HepG2 (cell line): ENCODE data around the gene GLS2. TPM values are rescaled to one million over a fixed set of nuclear protein-coding genes. Genes with fewer than 3 reads are reported as not detected.

ENCODE experiments used
- FOXC1 ChIP-seq: sonication (generic); formaldehyde crosslinking; IDR thresholded peaks from 2 replicates; pipeline ENCODE4 v1.8.0; 2022; ENCODE audit warnings: mild to moderate bottlenecking, missing genetic modification reagents, borderline replicate concordance
- NFE2L1 ChIP-seq: sonication (generic); formaldehyde crosslinking; IDR thresholded peaks from 2 replicates; pipeline ENCODE4 v1.4.0; 2020; ENCODE audit warnings: missing genetic modification reagents, mild to moderate bottlenecking, borderline replicate concordance
- ZC3H4 ChIP-seq: sonication (generic); formaldehyde crosslinking; IDR thresholded peaks from 2 replicates; pipeline ENCODE4 v1.4.0; 2020; ENCODE audit warnings: missing genetic modification reagents, borderline replicate concordance
- polyA plus RNA-seq, 8 experiments: library from polyadenylated mRNA; depleted of rRNA in 3 of 8; stranded (reverse) in 7 of 8; unstranded in 1 of 8; fragments of >200 nt; fragmentation: Illumina TruSeq in 4 of 8; extraction: Trizol in 4 of 8; gene quantifications; 2 replicates each; pipeline versions ENCODE4 v1.2.1 to v1.2.3, GENCODE V29; 2011 to 2016; ENCODE audit warnings: low read depth in 4 of 8, missing spikeins in 1 of 8, mixed read lengths in 1 of 8; ENCODE audit not compliant: insufficient read depth in 1 of 8
- total RNA-seq, 5 experiments: library from RNA; depleted of rRNA; stranded (reverse); fragments of >200 nt; fragmentation: Illumina TruSeq; extraction: Trizol; gene quantifications; 2 replicates each; pipeline ENCODE4 v1.2.3, GENCODE V29; 2016; ENCODE audit warnings: low read depth in 1 of 5
- TF ChIP-seq, protein P1 (sequence below), 2 experiments: fragments of 450-650 bp in 1 of 2; sonication (generic) in 1 of 2; formaldehyde crosslinking in 1 of 2; IDR thresholded peaks; 2 replicates each; pipeline versions ENCODE4 v1.6.1 to v1.8.0; 2016 to 2022; ENCODE audit warnings: antibody characterized with exemption in 1 of 2, mild to moderate bottlenecking in 1 of 2, missing genetic modification reagents in 1 of 2
- TF ChIP-seq, protein P2 (sequence below): sonication (generic); formaldehyde crosslinking; IDR thresholded peaks from 2 replicates; pipeline ENCODE4 v1.4.0; 2020; ENCODE audit warnings: missing genetic modification reagents, borderline replicate concordance
- TF ChIP-seq, protein P3 (sequence below): sonication (generic); formaldehyde crosslinking; IDR thresholded peaks from 2 replicates; pipeline ENCODE4 v1.4.0; 2020; ENCODE audit warnings: missing genetic modification reagents

The GLS2 gene
- total and polyA plus RNA-seq, 2 of the 13 experiments (the other 11 are each of a cell fraction or from before 2014, with no cell fraction given), result 8.6 to 12.2 TPM

DNA sequence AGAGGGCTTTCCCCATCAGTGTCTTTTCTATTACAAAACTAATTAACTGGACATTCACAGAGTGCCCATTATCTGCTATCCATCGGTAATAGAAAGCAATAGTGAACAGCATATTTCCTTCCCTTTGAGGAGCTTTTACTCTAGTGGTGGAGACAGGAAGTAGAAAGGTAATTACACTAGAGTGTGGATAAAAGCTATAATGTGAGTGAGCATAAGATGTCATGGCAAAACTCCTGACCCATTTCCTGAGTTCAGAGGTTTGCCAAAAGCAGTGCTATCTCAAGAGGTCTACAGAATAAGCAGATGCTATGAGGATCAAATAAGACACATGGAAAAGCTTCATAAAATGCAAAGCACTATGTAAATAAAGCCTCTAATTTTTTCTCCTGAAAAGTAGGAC is 62.8 kb downstream of the GLS2 start (continued):
- TF ChIP-seq, protein P1, sequence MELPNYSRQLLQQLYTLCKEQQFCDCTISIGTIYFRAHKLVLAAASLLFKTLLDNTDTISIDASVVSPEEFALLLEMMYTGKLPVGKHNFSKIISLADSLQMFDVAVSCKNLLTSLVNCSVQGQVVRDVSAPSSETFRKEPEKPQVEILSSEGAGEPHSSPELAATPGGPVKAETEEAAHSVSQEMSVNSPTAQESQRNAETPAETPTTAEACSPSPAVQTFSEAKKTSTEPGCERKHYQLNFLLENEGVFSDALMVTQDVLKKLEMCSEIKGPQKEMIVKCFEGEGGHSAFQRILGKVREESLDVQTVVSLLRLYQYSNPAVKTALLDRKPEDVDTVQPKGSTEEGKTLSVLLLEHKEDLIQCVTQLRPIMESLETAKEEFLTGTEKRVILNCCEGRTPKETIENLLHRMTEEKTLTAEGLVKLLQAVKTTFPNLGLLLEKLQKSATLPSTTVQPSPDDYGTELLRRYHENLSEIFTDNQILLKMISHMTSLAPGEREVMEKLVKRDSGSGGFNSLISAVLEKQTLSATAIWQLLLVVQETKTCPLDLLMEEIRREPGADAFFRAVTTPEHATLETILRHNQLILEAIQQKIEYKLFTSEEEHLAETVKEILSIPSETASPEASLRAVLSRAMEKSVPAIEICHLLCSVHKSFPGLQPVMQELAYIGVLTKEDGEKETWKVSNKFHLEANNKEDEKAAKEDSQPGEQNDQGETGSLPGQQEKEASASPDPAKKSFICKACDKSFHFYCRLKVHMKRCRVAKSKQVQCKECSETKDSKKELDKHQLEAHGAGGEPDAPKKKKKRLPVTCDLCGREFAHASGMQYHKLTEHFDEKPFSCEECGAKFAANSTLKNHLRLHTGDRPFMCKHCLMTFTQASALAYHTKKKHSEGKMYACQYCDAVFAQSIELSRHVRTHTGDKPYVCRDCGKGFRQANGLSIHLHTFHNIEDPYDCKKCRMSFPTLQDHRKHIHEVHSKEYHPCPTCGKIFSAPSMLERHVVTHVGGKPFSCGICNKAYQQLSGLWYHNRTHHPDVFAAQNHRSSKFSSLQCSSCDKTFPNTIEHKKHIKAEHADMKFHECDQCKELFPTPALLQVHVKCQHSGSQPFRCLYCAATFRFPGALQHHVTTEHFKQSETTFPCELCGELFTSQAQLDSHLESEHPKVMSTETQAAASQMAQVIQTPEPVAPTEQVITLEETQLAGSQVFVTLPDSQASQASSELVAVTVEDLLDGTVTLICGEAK (IDR thresholded peaks at IDR 0.05), result no peak
- TF ChIP-seq, protein P1 (CRISPR knock-in tag; IDR thresholded peaks at IDR 0.05), result no peak
- TF ChIP-seq FOXC1, result no peak
- TF ChIP-seq, protein P2, sequence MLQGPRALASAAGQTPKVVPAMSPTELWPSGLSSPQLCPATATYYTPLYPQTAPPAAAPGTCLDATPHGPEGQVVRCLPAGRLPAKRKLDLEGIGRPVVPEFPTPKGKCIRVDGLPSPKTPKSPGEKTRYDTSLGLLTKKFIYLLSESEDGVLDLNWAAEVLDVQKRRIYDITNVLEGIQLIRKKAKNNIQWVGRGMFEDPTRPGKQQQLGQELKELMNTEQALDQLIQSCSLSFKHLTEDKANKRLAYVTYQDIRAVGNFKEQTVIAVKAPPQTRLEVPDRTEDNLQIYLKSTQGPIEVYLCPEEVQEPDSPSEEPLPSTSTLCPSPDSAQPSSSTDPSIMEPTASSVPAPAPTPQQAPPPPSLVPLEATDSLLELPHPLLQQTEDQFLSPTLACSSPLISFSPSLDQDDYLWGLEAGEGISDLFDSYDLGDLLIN (CRISPR knock-in tag), result no peak
- TF ChIP-seq, protein P3, sequence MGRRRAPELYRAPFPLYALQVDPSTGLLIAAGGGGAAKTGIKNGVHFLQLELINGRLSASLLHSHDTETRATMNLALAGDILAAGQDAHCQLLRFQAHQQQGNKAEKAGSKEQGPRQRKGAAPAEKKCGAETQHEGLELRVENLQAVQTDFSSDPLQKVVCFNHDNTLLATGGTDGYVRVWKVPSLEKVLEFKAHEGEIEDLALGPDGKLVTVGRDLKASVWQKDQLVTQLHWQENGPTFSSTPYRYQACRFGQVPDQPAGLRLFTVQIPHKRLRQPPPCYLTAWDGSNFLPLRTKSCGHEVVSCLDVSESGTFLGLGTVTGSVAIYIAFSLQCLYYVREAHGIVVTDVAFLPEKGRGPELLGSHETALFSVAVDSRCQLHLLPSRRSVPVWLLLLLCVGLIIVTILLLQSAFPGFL (CRISPR knock-in tag), result no peak
- no peak for TF ChIP-seq ZC3H4 (CRISPR knock-in tag)
- no peak for TF ChIP-seq NFE2L1 (CRISPR knock-in tag)
- TF ChIP-seq, all 625 proteins: peak for 0

Other genes with a start within 250 kb of the GLS2 start
- 7.8 and 22.0 TPM in 2 replicates for gene ANKRD52, start 229.8 kb downstream of the GLS2 start, total RNA-seq (2016; rRNA removed; fragmentation: Illumina TruSeq; extraction: Trizol)
- gene ANKRD52, start 229.8 kb downstream of the GLS2 start, polyA plus RNA-seq (2011; rRNA removed), result 9.2 and 11.2 TPM in 2 replicates
- gene COQ10A, start 221.2 kb downstream of the GLS2 start, total RNA-seq (2016; rRNA removed; fragmentation: Illumina TruSeq; extraction: Trizol), result 18.6 and 21.0 TPM in 2 replicates
- 35.3 and 37.3 TPM in 2 replicates for gene COQ10A, start 221.2 kb downstream of the GLS2 start, polyA plus RNA-seq (2011; rRNA removed)
- gene CS, start 187.8 kb downstream of the GLS2 start, total RNA-seq (2016; rRNA removed; fragmentation: Illumina TruSeq; extraction: Trizol), result 175 and 243 TPM in 2 replicates
- gene CS, start 187.8 kb downstream of the GLS2 start, polyA plus RNA-seq (2011; rRNA removed), result 173 and 177 TPM in 2 replicates
- 246 and 356 TPM in 2 replicates for gene CNPY2, start 172.2 kb downstream of the GLS2 start, total RNA-seq (2016; rRNA removed; fragmentation: Illumina TruSeq; extraction: Trizol)
- gene CNPY2, start 172.2 kb downstream of the GLS2 start, polyA plus RNA-seq (2011; rRNA removed), result 250 and 285 TPM in 2 replicates
- gene PAN2, start 154.2 kb downstream of the GLS2 start, total RNA-seq (2016; rRNA removed; fragmentation: Illumina TruSeq; extraction: Trizol), result 14.8 and 27.2 TPM in 2 replicates
- gene PAN2, start 154.2 kb downstream of the GLS2 start, polyA plus RNA-seq (2011; rRNA removed), result 61.1 and 68.5 TPM in 2 replicates
- gene IL23A, start 149.3 kb downstream of the GLS2 start, total RNA-seq (2016; rRNA removed; fragmentation: Illumina TruSeq; extraction: Trizol), result 0.35 and 0.51 TPM in 2 replicates
- 0.33 and 0.72 TPM in 2 replicates for gene IL23A, start 149.3 kb downstream of the GLS2 start, polyA plus RNA-seq (2011; rRNA removed)
- 41.6 and 43.5 TPM in 2 replicates for gene STAT2, start 128.1 kb downstream of the GLS2 start, total RNA-seq (2016; rRNA removed; fragmentation: Illumina TruSeq; extraction: Trizol)
- 84.6 and 107 TPM in 2 replicates for gene STAT2, start 128.1 kb downstream of the GLS2 start, polyA plus RNA-seq (2011; rRNA removed)
- 1.7 and 3.3 TPM in 2 replicates for gene APOF, start 125.3 kb downstream of the GLS2 start, total RNA-seq (2016; rRNA removed; fragmentation: Illumina TruSeq; extraction: Trizol)
- 23.9 and 27.5 TPM in 2 replicates for gene APOF, start 125.3 kb downstream of the GLS2 start, polyA plus RNA-seq (2011; rRNA removed)
- 20.3 and 25.6 TPM in 2 replicates for gene TIMELESS, start 38.7 kb downstream of the GLS2 start, total RNA-seq (2016; rRNA removed; fragmentation: Illumina TruSeq; extraction: Trizol)
- gene TIMELESS, start 38.7 kb downstream of the GLS2 start, polyA plus RNA-seq (2011; rRNA removed), result 3.7 and 4.0 TPM in 2 replicates
- gene MIP, start 33.5 kb downstream of the GLS2 start, total RNA-seq (2016; rRNA removed; fragmentation: Illumina TruSeq; extraction: Trizol), result not detected in 2 replicates
- gene MIP, start 33.5 kb downstream of the GLS2 start, polyA plus RNA-seq (2011; rRNA removed), result 0.14 TPM in 1 of 2 replicates, not detected in the other
- gene SPRYD4, start 19.6 kb downstream of the GLS2 start, total RNA-seq (2016; rRNA removed; fragmentation: Illumina TruSeq; extraction: Trizol), result 4.1 and 4.5 TPM in 2 replicates
- gene SPRYD4, start 19.6 kb downstream of the GLS2 start, polyA plus RNA-seq (2011; rRNA removed), result 3.6 and 3.9 TPM in 2 replicates
- gene RBMS2, start 33.7 kb upstream of the GLS2 start, total RNA-seq (2016; rRNA removed; fragmentation: Illumina TruSeq; extraction: Trizol), result 0.53 and 0.81 TPM in 2 replicates
- 6.0 and 7.4 TPM in 2 replicates for gene RBMS2, start 33.7 kb upstream of the GLS2 start, polyA plus RNA-seq (2011; rRNA removed)
- gene BAZ2A, start 142.2 kb upstream of the GLS2 start, total RNA-seq (2016; rRNA removed; fragmentation: Illumina TruSeq; extraction: Trizol), result 21.8 and 25.5 TPM in 2 replicates
- gene BAZ2A, start 142.2 kb upstream of the GLS2 start, polyA plus RNA-seq (2011; rRNA removed), result 63.5 and 73.5 TPM in 2 replicates
- gene ATP5F1B, start 157.8 kb upstream of the GLS2 start, total RNA-seq (2016; rRNA removed; fragmentation: Illumina TruSeq; extraction: Trizol), result 1,051 and 1,399 TPM in 2 replicates
- 985 and 1,180 TPM in 2 replicates for gene ATP5F1B, start 157.8 kb upstream of the GLS2 start, polyA plus RNA-seq (2011; rRNA removed)
- 159 and 290 TPM in 2 replicates for gene PTGES3, start 200.1 kb upstream of the GLS2 start, total RNA-seq (2016; rRNA removed; fragmentation: Illumina TruSeq; extraction: Trizol)
- gene PTGES3, start 200.1 kb upstream of the GLS2 start, polyA plus RNA-seq (2011; rRNA removed), result 43.7 and 54.4 TPM in 2 replicates
- 1,700 and 2,295 TPM in 2 replicates for gene NACA, start 237.1 kb upstream of the GLS2 start, total RNA-seq (2016; rRNA removed; fragmentation: Illumina TruSeq; extraction: Trizol)
- 688 and 799 TPM in 2 replicates for gene NACA, start 237.1 kb upstream of the GLS2 start, polyA plus RNA-seq (2011; rRNA removed)